ENCODE data around the gene DRAM2. TPM values are rescaled to one million over a fixed set of nuclear protein-coding genes. Genes with fewer than 3 reads are reported as not detected.

DRAM2 gene
- total and polyA plus RNA-seq, 9 of the 15 experiments (the other 6 are each of a cell fraction or from before 2014, with no cell fraction given), result 29.0 to 161 (median 53.5) TPM

DNA sequence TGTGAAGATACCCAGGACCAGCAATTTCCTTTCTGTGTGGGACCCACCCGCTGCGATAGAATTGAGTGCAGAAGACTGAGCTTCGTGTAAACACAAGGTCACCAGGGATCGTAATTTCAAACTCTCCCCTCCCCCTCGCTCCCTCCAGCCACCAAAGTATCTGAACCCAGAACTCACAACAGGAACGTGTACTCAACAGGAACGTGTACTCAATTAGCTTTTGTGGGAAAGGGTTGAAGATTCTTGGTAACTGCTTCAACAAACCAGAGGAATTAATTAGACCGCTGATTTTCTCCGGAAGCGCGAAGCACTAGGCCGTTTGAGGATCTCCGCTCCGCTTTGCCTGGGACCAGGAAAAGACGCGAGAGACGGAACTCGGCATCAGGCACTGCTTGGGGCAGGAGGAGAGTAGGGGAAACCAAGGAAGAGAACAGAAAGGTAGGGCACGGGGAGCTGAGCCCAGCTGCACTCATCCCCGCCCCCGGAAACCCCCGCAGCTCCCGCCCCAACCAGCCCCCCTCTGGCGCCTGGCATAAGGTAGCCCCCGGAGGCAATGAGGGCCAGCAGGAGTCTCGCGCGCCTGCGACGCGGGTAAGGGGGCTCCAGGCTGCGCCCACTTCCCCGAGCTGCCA lies 453 bp downstream of the DRAM2 start:
- TSS peak; percentile 61 for BruUV-seq (replicated peaks)
- intact Hi-C loops (cut with micrococcal nuclease) (no loop called here), in situ Hi-C loops (cut with MboI) (no loop called here)
- Histone ChIP-seq H3K36me3 (ENCODE audit: control insufficient read depth, insufficient read depth, low read length) (peaks cover 29% of the 10 kb centered on the region; the same call in 2 of the 3 replicates), H4K20me1 (replicated peaks; ENCODE audit: control insufficient read depth, insufficient read depth, low read length) (0 out of 2 replicates have a peak, but pooled peaks cover 10% of the 10 kb centered on the region), H3K27ac (ENCODE audit: extremely low read depth, low read depth, low read length) (peak overlapping the region; percentile 93), H3K4me2 (ENCODE audit: insufficient read depth, low read length) (peak overlapping the region; percentile 100), H3K4me3 (peak overlapping the region; percentile 88), H3K9ac (ENCODE audit: insufficient read depth in 1 of 2, low read depth in 2 of 2, low read length in 2 of 2) (peak overlapping the region; percentile 91 to 98), H3K9me3 (replicated peaks; ENCODE audit: control insufficient read depth, insufficient read depth, low read depth, low read length) (no peaks in the 10 kb centered on the region), H3K4me1 (replicated peaks in 1 of 2; ENCODE audit: control insufficient read depth in 2 of 2, insufficient read depth in 2 of 2, low read length in 2 of 2) (peaks cover 8 to 18% of the 10 kb centered on the region in 2 experiments; a peak in 4 of 5 replicates), H3K9me1 (ENCODE audit: control insufficient read depth, insufficient read depth, low read length) (no peaks in the 10 kb centered on the region), H3K79me2 (ENCODE audit: control insufficient read depth, insufficient read depth, low read length) (peaks cover 69% of the 10 kb centered on the region), H2AFZ (ENCODE audit: low read depth, low read length) (peak overlapping the region; percentile 95), H3K27me3 (ENCODE audit: control insufficient read depth in 2 of 2, insufficient read depth in 2 of 2, low read length in 2 of 2) (no peaks in the 10 kb centered on the region)
- ATAC-seq (peak; percentile 68), FAIRE-seq (peak; percentile 90), DNase-seq (ENCODE audit: extremely low read depth in 1 of 4, low spot score in 3 of 4) (peak; percentile 36 to 77 (median 54))
- WGBS (ENCODE audit: insufficient coverage, low coverage, missing lambda C conversion rate), result under 1% methylated on average over 28 of the region's 33 CpGs
- CTCF ChIA-PET (ENCODE audit: low intra/inter-chr PET ratio), result no interaction called here
- POLR2A ChIA-PET, result interaction anchor here (0.6 to 2.8 kb wide), 8 partner anchors 11 to 1102 kb away, joined by 3 to 13 read pairs (median 4); no protein-coding TSS in a partner anchor
- no peak for TF ChIP-seq CEBPB (tag; IDR thresholded peaks at IDR 0.05)
- no peak for TF ChIP-seq ZNF133 (CRISPR knock-in tag; IDR thresholded peaks at IDR 0.05)
- no peak for TF ChIP-seq YBX1 (IDR thresholded peaks at IDR 0.05)
- no peak for TF ChIP-seq PHTF2 (CRISPR knock-in tag; IDR thresholded peaks at IDR 0.05)
- no peak for TF ChIP-seq GTF2E2 (tag; IDR thresholded peaks at IDR 0.05)
- TF ChIP-seq CBFA2T3 (IDR thresholded peaks at IDR 0.05), result no peak
- TF ChIP-seq, protein P1, sequence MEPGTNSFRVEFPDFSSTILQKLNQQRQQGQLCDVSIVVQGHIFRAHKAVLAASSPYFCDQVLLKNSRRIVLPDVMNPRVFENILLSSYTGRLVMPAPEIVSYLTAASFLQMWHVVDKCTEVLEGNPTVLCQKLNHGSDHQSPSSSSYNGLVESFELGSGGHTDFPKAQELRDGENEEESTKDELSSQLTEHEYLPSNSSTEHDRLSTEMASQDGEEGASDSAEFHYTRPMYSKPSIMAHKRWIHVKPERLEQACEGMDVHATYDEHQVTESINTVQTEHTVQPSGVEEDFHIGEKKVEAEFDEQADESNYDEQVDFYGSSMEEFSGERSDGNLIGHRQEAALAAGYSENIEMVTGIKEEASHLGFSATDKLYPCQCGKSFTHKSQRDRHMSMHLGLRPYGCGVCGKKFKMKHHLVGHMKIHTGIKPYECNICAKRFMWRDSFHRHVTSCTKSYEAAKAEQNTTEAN (CRISPR knock-in tag; IDR thresholded peaks at IDR 0.05), result no peak
- TF ChIP-seq, protein P2, sequence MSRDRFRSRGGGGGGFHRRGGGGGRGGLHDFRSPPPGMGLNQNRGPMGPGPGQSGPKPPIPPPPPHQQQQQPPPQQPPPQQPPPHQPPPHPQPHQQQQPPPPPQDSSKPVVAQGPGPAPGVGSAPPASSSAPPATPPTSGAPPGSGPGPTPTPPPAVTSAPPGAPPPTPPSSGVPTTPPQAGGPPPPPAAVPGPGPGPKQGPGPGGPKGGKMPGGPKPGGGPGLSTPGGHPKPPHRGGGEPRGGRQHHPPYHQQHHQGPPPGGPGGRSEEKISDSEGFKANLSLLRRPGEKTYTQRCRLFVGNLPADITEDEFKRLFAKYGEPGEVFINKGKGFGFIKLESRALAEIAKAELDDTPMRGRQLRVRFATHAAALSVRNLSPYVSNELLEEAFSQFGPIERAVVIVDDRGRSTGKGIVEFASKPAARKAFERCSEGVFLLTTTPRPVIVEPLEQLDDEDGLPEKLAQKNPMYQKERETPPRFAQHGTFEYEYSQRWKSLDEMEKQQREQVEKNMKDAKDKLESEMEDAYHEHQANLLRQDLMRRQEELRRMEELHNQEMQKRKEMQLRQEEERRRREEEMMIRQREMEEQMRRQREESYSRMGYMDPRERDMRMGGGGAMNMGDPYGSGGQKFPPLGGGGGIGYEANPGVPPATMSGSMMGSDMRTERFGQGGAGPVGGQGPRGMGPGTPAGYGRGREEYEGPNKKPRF (IDR thresholded peaks at IDR 0.05; ENCODE audit: low read depth, low read length), result no peak
- TF ChIP-seq ZNF347 (CRISPR knock-in tag; IDR thresholded peaks at IDR 0.05; ENCODE audit: low read depth), result no peak
- TF ChIP-seq MCM3 (IDR thresholded peaks at IDR 0.05), result no peak
- no peak for TF ChIP-seq CTBP1 (IDR thresholded peaks at IDR 0.05; ENCODE audit: borderline replicate concordance)
- no peak for TF ChIP-seq TRIM28 (IDR thresholded peaks at IDR 0.05)
- no peak for TF ChIP-seq KLF10 (CRISPR knock-in tag; IDR thresholded peaks at IDR 0.05)
- TF ChIP-seq SMARCA4 (IDR thresholded peaks at IDR 0.05), result no peak
- TF ChIP-seq, protein P3, sequence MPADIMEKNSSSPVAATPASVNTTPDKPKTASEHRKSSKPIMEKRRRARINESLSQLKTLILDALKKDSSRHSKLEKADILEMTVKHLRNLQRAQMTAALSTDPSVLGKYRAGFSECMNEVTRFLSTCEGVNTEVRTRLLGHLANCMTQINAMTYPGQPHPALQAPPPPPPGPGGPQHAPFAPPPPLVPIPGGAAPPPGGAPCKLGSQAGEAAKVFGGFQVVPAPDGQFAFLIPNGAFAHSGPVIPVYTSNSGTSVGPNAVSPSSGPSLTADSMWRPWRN (IDR thresholded peaks at IDR 0.05; ENCODE audit: low read depth), result no peak
- no peak for TF ChIP-seq ZFP1 (CRISPR knock-in tag; IDR thresholded peaks at IDR 0.05)
- TF ChIP-seq, protein P4, sequence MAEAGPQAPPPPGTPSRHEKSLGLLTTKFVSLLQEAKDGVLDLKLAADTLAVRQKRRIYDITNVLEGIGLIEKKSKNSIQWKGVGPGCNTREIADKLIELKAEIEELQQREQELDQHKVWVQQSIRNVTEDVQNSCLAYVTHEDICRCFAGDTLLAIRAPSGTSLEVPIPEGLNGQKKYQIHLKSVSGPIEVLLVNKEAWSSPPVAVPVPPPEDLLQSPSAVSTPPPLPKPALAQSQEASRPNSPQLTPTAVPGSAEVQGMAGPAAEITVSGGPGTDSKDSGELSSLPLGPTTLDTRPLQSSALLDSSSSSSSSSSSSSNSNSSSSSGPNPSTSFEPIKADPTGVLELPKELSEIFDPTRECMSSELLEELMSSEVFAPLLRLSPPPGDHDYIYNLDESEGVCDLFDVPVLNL (CRISPR knock-in tag; IDR thresholded peaks at IDR 0.05; ENCODE audit: low read depth), result no peak
- TF ChIP-seq EP400 (IDR thresholded peaks at IDR 0.05), result peak; percentile 61
- no peak for TF ChIP-seq KDM2B (CRISPR knock-in tag; IDR thresholded peaks at IDR 0.05)
- no peak for TF ChIP-seq U2AF2 (optimal IDR thresholded peaks at IDR 0.05; ENCODE audit: low read depth, low read length)

All from K562 (cell line).